HG03439 (cell line): ENCODE results near the gene CCDC185.
"Not testable (repeated sequence)": the region's sequence is repeated elsewhere in the genome, so short reads cannot be mapped to it uniquely, and the experiment has no call there.

Experiments
- ATAC-seq: cut with Tn5 transposase; IDR thresholded peaks from one replicate; pipeline ENCODE4 v1.9.1; 2021; ENCODE audit warnings: mild to moderate bottlenecking, moderate library complexity; ENCODE audit not compliant: unreplicated experiment

The CCDC185 gene

DNA sequence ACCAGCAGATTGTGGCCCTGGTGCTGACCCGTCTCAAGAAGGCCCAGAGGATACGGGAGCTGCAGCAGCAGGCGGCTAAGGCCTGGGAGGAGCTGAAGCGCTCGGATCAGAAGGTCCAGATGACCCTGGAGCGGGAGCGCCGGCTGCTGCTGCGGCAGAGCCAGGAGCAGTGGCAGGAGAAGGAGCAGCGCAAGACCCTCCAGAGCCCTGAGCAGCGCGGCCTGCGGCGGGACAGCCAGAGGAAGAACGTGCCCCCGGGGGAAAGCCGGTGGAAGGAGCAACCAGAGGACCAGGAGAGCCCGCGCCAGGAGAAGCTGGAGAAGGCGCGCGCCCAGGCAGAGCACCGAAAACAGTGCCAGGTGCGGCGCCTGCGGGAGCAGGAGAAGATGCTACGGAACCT is 1.0 kb downstream of the CCDC185 start:
- no peak for ATAC-seq

DNA sequence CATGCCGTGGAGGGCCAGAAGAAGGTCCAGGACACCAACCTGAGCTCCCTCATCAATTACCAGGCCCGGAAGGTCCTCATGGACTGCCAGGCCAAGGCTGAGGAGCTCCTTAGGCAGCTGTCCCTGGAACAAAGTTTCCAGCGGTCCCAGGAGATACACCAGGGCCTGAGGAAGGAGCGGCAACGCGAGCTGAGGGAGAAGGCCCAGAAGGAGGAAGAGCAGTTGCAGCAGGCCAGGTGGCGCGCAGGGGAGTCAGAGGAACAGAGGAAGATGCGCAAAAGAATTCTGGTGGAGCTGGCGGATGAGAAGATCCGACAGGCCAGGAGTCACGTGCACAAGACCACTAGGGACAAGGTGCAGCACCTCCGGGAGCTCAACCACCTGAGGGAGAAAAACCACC is 1.5 kb downstream of the CCDC185 start:
- no peak for ATAC-seq

DNA sequence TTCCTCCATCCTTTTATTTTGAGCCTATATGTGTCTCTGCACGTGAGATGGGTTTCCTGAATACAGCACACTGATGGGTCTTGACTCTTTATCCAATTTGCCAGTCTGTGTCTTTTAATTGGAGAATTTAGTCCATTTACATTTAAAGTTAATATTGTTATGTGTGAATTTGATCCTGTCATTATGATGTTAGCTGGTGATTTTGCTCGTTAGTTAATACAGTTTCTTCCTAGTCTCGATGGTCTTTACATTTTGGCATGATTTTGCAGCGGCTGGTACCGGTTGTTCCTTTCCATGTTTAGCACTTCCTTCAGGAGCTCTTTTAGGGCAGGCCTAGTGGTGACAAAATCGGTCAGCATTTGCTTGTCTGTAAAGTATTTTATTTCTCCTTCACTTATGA is 6.2 kb downstream of the CCDC185 start:
- not testable (repeated sequence) for ATAC-seq

DNA sequence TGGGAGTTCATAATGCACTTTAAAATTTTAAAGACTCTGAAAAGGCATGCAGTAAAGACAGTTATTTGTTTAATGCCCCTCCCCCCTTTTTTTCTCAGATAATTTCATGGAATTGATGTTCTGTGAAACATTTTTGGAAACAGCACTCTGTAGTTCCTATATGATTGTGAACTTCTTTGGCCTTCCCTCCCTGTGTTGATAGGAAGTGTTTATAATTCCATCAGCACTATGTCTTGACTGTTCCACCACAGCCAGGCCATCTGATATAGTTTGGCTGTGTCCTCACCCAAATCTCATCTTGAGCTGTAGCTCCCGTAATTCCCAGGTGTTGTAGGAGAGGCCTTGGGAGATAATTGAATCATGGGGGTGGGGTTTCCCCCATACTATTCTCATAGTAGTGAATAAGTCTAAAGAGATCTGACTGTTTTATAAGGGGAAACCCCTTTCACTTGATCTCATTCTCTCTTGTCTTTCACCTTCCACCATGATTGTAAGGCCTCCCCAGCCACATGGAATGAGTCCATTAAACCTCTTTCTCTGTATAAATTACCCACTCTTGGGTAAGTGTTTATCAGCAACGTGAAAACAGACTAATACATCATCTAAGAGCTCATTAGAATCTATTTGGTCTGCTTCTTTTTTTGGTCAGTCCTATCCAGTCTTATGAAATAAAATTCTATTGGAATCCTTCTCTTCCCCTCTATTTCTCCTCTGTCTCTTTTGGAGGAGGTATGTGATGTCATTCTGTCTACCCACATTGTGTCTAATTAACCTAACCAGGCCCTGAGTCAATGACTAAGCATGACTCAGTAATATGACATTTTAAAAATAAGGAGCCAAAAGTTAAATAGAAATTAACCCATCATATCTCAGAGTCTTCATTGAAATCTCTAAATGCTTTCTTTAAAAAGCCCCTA is 8.9 kb downstream of the CCDC185 start:
- no peak for ATAC-seq

DNA sequence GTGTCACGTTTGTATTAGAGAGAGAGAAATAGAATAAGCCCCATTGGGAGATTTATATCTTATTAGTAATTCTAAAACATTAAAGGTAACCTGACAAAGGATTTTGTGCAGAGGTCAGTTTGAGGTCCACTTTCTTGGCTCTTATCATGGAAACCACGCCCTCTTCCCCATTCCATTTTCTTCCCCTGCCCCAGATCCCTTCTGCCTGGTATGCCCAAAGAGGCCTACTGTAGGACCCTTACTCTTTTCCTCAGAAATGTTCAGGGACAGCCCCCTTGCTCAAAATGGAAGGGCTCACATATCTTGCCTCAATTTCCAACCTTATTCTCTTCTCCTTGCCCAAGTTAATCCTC is 9.6 kb downstream of the CCDC185 start:
- ATAC-seq: no peak

DNA sequence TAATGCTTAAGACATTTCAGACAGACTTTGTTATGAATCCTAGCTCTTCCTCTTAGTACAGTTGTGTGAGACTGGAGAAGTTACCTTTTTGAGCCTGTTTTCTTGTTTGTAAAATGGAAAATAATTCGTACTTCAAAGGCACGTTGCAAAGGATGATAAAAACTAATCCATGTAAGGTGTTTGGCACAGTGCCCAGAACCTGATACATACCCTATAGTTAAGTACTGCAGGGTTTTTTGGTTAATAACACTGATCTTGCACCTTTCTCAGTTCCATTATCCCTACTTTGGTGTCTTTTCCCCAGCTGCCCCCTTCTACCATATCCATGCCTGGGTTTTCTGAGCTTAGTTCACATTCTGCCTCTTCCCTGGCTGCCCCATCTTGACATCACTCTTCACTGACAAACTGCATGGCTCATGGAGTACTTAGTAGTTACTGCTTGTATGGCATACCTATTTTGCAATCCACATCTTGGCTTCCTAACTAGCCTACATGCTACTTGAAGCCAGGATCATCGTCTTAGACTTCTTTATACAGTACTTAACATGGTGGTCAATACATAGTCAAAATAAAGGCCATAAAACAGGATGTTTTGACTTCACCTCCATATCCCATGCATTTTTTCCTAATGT is 10.1 kb downstream of the CCDC185 start:
- no peak for ATAC-seq

DNA sequence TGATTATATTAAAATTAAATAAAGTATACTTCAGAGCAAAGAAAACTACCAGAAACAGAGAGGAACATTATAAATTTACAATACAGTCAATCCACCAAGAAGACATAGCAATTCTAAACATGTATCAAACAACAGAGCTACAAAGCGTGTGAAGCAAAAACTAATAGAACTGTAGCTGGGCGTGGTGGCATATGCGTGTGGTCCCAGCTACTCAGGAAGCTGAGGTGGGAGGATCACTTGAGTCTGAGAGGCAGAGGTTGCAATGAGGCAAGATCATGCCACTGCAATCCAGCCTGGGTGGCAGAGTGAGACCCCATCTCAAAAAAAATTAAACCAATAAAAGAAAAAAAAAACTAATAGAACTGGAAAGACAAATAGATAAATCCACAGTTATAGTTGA is 12.3 kb downstream of the CCDC185 start:
- no peak for ATAC-seq

DNA sequence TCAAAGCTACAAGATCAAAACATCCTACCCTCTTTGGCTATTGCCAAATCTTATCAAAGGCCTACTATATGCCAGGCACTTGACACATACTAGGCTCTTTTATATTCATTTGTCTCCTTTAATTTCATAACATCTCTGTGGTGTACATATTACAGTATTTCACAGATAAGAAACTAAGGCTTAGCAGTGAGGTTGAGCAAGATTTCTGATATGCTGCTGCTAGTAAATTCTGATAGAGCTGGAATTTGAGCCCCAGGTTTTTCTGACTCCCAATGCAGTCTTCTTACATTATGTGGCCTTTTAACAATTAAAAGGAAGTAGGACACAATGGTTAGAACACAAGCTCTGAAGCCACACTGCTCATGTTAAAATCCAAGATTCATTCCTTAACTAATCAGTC is 16.8 kb downstream of the CCDC185 start:
- ATAC-seq: no peak

DNA sequence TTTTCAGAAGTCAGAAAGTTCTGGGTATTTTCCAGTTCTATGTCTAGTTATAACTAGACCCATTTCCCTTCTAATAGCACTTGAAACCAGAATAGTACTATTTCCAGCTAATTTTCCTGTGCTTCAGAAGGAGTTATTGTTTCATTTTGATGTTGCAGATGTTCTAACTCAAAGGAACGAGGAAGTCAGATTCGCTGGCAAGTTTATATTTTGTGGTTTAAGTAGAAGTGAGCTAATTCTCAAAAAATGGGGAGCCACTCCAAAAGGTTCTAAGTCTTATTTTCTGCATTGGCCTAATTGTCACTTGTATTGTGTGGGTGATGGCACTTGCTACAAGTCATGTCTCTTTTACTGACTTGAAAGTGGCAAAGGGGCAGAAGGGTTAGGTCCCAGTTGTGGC is 18.1 kb downstream of the CCDC185 start:
- no peak for ATAC-seq

DNA sequence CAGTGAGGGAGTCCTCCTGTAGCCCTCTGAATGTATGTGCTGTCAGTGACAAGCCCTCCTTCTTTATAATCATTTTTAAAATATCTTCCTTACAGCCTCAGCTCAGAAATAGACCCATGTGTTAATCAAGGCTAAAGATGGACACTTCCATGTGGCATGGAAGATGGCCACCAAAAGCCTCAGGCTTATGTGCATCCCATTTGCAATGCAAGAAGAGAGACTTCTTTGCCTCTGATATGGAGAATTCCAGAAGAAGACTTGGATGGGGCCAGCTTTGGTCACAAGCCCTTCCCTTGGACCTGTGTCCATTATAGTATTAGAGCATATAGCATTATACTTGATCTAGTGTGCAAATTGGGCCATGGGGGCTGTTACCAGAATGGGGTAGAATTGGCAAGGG is 18.5 kb downstream of the CCDC185 start:
- no peak for ATAC-seq

DNA sequence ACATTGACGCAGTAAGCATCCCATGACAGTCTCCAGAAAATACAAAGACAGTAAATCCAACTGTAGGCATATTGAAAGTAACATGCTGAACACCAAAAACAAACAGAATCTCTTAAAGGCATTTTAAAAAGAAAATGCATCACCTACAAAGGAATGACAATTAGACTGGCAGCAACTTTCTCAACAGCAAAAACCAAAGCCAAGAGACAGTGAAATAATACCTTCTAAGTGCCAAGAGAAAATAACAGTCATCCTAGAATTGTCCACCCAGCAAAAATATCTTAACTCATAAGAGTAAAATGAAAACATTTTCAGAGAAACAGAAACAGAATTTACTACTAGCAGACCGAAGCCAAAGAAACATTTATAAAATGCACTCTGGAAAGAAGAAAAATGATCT is 20.0 kb downstream of the CCDC185 start:
- ATAC-seq: no peak

DNA sequence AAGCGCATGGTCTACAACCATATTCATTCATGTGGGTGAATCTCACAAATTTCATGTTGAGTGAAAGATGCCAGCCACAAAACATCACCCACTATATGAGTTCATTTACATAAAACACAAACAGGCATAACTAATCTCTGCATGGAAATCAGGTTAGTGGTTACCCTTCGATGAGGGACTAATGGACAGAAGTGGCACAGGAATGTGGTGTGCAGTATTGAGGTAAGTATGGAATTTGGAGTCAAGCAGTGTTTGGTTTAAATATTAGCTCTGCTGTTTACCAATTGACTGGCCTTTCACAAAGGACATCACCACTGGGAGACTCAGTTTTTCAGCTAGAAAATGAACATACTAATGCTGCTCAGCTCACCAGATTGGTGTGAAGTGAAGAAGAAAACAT is 24.2 kb downstream of the CCDC185 start:
- ATAC-seq: no peak

DNA sequence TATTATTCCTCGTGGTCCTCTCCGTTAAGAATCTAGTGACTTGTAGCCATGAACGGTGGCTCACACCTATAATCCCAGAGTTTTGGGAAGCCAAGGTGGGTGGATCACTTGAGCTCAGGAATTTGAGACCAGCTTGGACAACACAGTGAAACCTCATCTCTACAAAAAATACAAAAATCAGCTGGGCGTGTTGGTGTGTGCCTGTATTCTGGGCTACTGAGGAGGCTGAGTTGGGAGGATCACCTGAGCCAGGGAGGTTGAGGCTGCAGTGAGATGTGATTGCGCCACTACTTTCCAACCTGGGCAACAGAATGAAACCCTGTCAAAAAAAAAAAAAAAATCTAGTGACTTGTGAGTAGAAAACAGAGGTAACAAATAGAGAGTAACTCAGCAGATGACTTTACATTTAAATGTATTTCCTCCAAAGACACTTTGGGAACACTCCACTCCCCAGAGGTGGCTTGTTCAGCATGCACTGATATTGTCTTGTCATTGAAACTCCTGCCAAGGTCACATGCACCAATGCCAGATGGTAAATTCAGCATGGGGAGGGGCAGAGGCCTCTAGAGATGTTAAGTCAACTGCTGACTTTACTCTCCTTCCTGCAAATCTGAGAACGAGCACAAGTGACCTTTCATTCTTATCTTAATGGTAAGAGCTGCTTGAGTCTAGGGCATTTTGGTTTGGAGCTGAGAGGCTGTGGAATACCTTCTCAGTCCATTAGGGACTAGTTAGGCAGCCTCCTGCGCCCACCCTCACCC is 24.9 kb downstream of the CCDC185 start:
- no peak for ATAC-seq

DNA sequence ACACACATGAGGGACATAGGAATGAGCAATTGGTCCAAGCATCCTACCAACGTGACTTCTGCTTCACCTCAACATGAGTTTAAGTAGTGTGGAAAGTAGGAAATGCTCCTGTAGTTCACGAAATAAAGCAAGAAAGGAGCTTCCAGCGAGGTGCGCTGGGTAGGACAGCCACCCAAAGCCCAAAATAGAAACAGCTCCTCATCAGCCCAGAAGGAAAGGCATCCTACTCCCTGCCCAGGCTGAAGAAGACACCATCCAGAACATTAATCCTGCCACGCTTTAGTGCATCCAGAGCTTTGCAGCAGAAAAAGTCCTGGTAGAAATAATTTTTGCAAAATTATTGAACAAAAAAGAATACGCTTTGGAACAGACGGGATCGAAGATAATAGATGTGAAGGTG is 25.9 kb downstream of the CCDC185 start:
- no peak for ATAC-seq

DNA sequence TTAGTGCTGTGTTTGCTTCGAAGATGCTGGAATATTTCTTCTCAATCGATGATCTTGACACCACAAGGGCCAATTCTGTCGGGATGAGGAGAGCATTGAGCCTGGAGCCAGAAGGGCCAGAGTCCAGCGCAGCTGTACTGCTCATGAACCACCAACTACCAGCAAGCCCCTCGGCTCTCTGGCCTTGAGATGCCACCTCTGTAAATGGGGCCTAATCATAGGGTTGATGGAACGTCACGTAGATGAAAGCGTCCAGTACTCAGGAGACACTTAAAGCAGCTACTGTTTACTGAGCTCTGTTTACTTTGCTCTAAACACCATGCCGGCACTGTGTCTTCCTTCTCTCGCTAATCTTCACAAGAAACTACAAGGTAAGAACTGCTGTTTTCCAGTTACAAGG is 26.3 kb downstream of the CCDC185 start:
- ATAC-seq: no peak

DNA sequence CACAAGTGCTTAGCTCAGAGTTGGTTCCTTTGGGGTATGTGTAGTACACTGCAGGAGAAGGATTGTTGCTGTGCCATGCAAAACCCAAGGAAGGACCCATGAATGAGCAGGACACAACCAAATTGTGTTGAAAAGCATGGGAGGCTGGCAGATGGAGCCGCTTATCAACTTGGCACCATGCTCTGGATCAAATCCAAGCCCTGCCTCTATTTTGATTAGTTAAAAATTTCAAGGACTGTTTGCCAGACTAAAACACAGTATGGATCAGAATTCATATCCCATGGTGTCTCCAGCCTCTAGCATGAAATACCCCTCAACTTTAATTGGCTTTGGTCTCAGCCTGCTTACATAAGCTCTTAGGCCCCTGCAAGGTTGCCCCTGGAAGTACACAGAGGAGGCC is 27.8 kb downstream of the CCDC185 start:
- no peak for ATAC-seq

DNA sequence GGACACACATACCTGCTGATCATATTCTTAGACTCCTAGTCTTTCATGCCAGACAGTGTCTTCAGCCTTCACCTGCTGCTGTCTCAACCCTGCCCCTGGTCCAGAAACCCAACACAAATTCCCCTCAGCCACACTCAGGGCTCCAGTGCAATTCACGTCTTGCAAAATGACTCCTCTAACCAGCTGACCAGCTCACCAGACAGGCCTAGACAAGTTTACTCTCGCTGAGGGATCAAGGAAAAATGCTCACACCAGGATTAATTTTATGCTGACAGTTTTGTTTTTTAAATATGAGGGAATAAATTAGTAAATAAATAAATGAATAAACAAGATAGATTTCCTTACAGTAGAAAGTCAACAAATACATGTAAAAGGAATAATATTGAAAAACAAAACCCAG is 28.5 kb downstream of the CCDC185 start:
- no peak for ATAC-seq

DNA sequence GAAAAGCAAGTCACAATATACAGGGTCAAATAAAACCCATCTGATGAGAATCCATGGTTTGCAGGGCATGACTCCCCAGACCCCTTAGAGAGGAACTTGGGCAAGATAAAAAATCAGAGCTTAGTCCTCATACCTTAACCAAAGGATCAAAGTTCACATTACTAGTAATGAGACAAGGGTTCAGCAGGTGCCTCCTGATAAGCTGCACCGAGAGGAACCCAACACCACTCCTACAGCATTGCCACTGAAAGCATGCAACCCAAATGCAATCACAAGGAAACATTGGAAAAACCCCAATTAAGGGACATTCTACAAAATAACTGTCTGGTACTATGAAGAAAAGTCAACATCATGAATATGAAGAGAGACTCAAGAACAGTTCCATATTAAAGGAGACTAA is 29.7 kb downstream of the CCDC185 start:
- no peak for ATAC-seq

DNA sequence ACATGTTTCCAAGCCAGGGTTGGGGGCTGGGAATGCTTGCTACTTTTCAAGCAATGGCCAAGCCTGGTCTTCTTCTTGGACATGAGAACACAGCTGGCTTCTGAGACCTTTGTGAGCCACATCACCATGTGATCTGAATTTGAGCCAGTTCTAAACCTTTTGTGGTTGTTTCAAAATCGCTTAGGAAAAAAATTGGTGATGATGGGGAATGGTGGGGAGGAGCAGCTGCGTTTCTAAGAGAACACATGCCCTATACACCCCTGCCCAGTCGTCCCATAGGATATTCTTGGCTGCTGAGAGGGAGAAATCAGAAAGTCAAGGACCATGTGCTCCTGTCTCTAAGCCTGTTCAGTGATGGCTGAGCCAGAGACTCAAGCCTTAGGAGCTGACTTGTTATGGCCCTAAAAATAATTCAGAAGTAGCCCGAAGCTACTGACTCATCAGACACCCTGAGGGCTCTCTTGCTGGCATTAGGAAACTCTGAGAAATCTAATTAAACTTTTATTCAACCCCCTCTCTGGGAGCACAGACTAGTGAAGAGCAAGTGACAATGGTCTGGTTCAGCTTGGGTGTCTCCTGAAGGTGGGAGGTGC is 30.5 kb downstream of the CCDC185 start:
- ATAC-seq: no peak

DNA sequence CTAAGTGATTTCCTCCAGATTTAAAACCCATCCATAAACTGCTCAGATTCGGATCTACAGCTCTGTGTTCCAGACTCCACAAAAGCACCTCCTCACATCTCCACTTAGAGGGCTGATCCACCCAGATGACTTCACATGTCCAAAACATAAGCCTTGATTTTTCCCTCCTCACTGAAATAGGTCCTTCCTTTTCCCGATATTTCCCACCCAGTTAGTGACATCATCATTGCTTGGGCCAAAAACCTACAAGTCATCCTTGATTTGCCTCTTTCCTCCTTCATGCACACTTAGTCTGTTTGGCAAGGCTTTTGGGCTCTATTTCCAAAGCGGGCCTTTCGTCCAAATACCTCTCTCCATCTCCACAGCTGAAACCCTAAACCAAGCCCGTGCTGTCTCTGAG is 32.3 kb downstream of the CCDC185 start:
- no peak for ATAC-seq

DNA sequence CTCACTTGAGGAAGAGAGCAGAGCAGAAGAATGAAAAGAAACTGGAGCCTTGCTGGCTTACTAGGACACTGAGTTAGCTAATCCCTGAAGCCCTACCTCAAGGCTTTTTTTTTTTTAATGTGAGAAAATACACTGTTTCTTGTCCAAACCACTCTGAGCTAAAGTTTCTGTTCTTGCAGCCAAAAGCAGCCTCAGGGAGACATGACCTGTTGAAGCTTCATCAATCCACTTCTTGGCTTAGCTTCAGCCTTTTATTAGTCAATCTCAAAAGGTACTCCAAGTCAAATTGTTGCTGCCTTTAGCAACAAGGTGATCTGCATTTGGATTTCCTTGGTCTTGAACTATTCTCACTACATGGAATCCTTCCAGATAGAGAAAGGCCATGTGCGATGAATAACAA is 33.7 kb downstream of the CCDC185 start:
- no peak for ATAC-seq

DNA sequence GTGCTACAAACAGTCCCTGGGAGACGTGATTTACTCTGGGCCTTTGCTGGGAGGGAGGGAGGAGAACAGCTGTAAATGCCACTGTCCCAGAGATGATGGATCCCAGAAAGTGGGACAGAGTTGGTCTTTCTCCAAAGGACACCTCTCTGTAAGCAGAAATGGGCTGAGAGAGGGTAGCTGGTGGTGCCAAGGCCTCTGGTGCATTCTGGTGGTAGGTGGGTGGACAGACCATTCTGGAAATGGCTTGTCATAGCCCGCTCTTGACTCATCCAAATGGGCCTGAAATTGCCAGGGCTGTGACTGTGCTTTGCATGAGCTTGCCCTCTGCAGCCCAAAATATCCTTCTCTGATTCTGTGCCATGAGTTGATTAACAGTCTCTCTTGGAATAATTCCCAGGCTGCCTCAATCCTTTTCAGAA is 36.1 kb downstream of the CCDC185 start:
- no peak for ATAC-seq
